Measurements from ENCODE around the gene AK8.

Gene AK8

DNA sequence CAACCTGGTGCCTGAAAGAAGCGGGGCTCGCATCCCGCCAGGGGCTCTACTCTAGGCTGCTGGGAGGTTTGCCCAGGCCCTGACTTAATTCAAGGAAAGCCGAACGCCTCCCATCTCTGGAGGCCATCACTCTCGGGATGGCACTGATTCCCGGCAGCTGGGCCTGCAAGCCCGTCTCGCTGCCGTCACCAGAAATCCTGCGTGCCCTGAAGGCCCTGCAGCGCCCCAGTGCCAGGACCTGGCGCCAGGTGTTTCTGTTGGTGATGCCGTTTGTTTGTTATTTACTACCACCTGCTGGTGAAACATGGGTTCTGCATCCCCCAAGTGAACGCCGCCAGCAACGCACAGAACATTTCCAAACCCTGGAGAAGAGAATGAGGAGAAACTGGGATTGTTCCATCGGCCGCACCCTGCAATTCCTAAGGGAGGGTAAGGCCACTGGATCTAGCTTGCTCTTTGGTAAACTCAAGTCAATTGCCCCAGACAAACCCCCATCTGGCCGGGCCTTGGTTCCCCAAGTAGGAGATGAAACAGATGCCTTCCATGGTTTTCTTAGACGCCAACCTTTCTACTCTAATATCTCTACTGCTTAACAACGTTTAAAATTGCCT lies 77.9 kb downstream of the AK8 start:
- peak; percentile 90 for ATAC-seq
- TF ChIP-seq, protein P1, sequence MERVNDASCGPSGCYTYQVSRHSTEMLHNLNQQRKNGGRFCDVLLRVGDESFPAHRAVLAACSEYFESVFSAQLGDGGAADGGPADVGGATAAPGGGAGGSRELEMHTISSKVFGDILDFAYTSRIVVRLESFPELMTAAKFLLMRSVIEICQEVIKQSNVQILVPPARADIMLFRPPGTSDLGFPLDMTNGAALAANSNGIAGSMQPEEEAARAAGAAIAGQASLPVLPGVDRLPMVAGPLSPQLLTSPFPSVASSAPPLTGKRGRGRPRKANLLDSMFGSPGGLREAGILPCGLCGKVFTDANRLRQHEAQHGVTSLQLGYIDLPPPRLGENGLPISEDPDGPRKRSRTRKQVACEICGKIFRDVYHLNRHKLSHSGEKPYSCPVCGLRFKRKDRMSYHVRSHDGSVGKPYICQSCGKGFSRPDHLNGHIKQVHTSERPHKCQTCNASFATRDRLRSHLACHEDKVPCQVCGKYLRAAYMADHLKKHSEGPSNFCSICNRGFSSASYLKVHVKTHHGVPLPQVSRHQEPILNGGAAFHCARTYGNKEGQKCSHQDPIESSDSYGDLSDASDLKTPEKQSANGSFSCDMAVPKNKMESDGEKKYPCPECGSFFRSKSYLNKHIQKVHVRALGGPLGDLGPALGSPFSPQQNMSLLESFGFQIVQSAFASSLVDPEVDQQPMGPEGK (CRISPR knock-in tag; IDR thresholded peaks at IDR 0.05; ENCODE audit: borderline replicate concordance), result no peak
- TF ChIP-seq, protein P2, sequence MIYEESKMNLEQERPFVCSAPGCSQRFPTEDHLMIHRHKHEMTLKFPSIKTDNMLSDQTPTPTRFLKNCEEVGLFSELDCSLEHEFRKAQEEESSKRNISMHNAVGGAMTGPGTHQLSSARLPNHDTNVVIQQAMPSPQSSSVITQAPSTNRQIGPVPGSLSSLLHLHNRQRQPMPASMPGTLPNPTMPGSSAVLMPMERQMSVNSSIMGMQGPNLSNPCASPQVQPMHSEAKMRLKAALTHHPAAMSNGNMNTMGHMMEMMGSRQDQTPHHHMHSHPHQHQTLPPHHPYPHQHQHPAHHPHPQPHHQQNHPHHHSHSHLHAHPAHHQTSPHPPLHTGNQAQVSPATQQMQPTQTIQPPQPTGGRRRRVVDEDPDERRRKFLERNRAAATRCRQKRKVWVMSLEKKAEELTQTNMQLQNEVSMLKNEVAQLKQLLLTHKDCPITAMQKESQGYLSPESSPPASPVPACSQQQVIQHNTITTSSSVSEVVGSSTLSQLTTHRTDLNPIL (CRISPR knock-in tag; IDR thresholded peaks at IDR 0.05; ENCODE audit: low read depth), result no peak
- no peak for TF ChIP-seq ZFP3 (CRISPR knock-in tag; IDR thresholded peaks at IDR 0.05)
- TF ChIP-seq, protein P3, sequence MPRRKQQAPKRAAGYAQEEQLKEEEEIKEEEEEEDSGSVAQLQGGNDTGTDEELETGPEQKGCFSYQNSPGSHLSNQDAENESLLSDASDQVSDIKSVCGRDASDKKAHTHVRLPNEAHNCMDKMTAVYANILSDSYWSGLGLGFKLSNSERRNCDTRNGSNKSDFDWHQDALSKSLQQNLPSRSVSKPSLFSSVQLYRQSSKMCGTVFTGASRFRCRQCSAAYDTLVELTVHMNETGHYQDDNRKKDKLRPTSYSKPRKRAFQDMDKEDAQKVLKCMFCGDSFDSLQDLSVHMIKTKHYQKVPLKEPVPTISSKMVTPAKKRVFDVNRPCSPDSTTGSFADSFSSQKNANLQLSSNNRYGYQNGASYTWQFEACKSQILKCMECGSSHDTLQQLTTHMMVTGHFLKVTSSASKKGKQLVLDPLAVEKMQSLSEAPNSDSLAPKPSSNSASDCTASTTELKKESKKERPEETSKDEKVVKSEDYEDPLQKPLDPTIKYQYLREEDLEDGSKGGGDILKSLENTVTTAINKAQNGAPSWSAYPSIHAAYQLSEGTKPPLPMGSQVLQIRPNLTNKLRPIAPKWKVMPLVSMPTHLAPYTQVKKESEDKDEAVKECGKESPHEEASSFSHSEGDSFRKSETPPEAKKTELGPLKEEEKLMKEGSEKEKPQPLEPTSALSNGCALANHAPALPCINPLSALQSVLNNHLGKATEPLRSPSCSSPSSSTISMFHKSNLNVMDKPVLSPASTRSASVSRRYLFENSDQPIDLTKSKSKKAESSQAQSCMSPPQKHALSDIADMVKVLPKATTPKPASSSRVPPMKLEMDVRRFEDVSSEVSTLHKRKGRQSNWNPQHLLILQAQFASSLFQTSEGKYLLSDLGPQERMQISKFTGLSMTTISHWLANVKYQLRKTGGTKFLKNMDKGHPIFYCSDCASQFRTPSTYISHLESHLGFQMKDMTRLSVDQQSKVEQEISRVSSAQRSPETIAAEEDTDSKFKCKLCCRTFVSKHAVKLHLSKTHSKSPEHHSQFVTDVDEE (CRISPR knock-in tag; IDR thresholded peaks at IDR 0.05), result peak; percentile 23; the same call in 1 of the 2 replicates
- no peak for TF ChIP-seq SNAI2 (CRISPR knock-in tag; IDR thresholded peaks at IDR 0.05)
- no peak for TF ChIP-seq GLIS3 (CRISPR knock-in tag; IDR thresholded peaks at IDR 0.05)
- no peak for TF ChIP-seq ESRRG (CRISPR knock-in tag; IDR thresholded peaks at IDR 0.05)
- no peak for TF ChIP-seq ZFP30 (CRISPR knock-in tag; IDR thresholded peaks at IDR 0.05)

DNA sequence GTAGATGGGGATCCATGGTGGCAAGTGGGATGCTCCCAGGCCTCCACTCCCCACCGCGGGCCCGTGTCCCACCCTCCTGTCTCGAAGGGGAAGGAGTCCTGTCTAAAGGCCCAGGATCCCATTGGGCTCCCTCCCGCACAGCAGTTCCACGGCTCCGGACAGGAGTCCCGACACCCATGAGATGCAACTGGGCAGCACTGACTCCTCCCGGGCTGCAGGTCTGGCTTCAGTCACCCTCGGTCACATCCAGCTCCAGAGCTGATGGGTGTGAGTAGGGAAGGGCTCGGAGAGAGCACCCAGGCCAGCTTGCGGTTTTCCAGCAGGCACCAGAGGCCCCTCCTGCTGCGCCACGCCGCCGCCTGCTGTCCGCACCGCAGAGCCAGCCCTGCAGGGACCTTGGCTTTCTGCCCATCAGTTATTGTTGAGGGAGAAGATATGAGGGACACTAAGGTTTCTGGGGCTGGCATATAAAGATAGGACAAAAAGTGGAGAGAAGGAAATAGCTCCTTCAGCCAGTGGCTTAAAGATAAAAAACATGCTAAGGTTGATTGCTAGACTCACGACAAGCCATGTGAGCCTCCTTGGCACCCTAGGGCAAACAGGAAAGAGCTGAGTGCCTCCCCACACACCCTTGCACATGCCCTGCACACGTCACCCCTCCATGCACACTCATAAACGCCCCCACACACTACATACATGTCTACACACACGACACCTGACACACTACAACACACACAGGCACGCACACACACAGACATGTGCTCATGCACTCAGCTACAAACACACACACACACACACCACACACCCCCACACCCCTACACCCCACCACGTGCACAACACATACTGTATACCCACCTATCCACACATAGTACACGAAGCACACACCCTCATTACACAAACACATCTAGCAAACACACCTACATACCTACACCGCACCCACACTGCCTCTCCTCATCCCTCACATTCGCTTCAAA lies 79.0 kb downstream of the AK8 start:
- TF ChIP-seq GLIS3 (CRISPR knock-in tag; IDR thresholded peaks at IDR 0.05) (no peak), TCF4 (CRISPR knock-in tag; IDR thresholded peaks at IDR 0.05; ENCODE audit: borderline replicate concordance) (peak; percentile 60; the same call in 1 of the 2 replicates), ZFP3 (CRISPR knock-in tag; IDR thresholded peaks at IDR 0.05) (no peak)
- TF ChIP-seq, protein P3 (CRISPR knock-in tag; IDR thresholded peaks at IDR 0.05), result peak; percentile 61; the same call in 1 of the 2 replicates

DNA sequence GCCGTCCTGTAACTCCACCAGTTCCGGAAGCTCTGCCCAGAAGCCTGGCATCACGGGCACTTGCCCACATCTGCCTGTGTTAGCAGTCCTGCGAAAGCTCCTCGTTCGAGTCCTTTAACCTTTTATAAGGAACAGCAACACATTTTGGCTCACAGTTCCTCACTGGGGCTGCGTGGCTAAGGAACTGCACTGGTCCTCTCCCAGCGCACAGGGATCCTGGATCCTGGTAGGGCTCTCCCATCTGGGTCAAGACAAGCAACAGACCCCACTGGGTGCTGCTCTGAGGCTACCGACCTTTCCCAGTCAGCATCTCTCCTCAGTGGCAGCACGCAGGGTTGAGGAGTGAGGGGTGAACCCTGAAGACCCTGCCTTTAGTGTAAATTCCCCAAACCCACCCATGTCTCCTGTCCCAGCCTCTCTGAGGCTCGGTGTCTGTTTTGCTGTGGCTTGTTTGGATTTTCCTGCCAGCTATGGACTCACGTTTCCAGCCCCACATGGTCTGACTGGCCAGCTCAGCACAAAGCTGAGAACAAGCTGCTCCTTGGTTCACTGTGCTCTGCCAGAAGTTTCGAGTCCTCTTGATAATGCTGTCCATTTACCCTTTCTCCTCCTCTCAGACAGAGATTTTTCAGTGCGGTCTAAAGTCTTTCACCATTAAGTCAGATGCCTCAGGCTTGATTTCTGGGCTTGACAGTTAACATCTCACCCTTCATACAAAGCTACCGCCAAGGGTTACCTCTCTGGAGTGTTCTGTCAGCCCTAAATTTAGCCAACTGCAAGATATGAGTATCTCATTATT lies 80.0 kb downstream of the AK8 start:
- no peak for ATAC-seq
- TF ChIP-seq ZFP30 (CRISPR knock-in tag; IDR thresholded peaks at IDR 0.05), result no peak
- TF ChIP-seq CSDC2 (CRISPR knock-in tag; IDR thresholded peaks at IDR 0.05), result no peak
- TF ChIP-seq ZNF565 (CRISPR knock-in tag; conservative IDR thresholded peaks at IDR 0.05; ENCODE audit: low read depth), result no peak
- TF ChIP-seq OSR1 (CRISPR knock-in tag; IDR thresholded peaks at IDR 0.05), result no peak
- TF ChIP-seq ZNF70 (CRISPR knock-in tag; IDR thresholded peaks at IDR 0.05), result no peak
- TF ChIP-seq, protein P2 (CRISPR knock-in tag; IDR thresholded peaks at IDR 0.05; ENCODE audit: low read depth), result no peak
- TF ChIP-seq GLIS3 (CRISPR knock-in tag; IDR thresholded peaks at IDR 0.05), result no peak
- TF ChIP-seq, protein P4, sequence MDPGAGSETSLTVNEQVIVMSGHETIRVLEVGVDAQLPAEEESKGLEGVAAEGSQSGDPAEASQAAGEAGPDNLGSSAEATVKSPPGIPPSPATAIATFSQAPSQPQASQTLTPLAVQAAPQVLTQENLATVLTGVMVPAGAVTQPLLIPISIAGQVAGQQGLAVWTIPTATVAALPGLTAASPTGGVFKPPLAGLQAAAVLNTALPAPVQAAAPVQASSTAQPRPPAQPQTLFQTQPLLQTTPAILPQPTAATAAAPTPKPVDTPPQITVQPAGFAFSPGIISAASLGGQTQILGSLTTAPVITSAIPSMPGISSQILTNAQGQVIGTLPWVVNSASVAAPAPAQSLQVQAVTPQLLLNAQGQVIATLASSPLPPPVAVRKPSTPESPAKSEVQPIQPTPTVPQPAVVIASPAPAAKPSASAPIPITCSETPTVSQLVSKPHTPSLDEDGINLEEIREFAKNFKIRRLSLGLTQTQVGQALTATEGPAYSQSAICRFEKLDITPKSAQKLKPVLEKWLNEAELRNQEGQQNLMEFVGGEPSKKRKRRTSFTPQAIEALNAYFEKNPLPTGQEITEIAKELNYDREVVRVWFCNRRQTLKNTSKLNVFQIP (CRISPR knock-in tag; IDR thresholded peaks at IDR 0.05; ENCODE audit: borderline replicate concordance, low read depth), result no peak
- no peak for TF ChIP-seq ZNF8 (CRISPR knock-in tag; IDR thresholded peaks at IDR 0.05)
- TF ChIP-seq PPARA (CRISPR knock-in tag; IDR thresholded peaks at IDR 0.05; ENCODE audit: borderline replicate concordance), result no peak
- TF ChIP-seq ARNTL (CRISPR knock-in tag; IDR thresholded peaks at IDR 0.05; ENCODE audit: borderline replicate concordance, low read depth), result no peak
- TF ChIP-seq ZC3H10 (CRISPR knock-in tag; IDR thresholded peaks at IDR 0.05), result no peak
- TF ChIP-seq ZFP3 (CRISPR knock-in tag; IDR thresholded peaks at IDR 0.05), result no peak
- no peak for TF ChIP-seq ISL1 (CRISPR knock-in tag; IDR thresholded peaks at IDR 0.05)
- no peak for TF ChIP-seq RARB (CRISPR knock-in tag; IDR thresholded peaks at IDR 0.05)
- TF ChIP-seq, protein P5, sequence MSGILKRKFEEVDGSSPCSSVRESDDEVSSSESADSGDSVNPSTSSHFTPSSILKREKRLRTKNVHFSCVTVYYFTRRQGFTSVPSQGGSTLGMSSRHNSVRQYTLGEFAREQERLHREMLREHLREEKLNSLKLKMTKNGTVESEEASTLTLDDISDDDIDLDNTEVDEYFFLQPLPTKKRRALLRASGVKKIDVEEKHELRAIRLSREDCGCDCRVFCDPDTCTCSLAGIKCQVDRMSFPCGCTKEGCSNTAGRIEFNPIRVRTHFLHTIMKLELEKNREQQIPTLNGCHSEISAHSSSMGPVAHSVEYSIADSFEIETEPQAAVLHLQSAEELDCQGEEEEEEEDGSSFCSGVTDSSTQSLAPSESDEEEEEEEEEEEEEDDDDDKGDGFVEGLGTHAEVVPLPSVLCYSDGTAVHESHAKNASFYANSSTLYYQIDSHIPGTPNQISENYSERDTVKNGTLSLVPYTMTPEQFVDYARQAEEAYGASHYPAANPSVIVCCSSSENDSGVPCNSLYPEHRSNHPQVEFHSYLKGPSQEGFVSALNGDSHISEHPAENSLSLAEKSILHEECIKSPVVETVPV (CRISPR knock-in tag; IDR thresholded peaks at IDR 0.05), result no peak

More for the DNA sequence above, 79.0 kb downstream of the AK8 start:
- ATAC-seq, result peak; percentile 65

Data from SK-N-SH treated with all-trans-retinoic acid at 6 μM for 48 hours (cell line).